KOPT-K1 (cell line): Measurements from ENCODE around the gene ELOVL2.

Source experiments
- H3K27ac ChIP-seq: fragments of 200-600 bp; sonication (generic); 2 replicates; pipeline ENCODE4 v1.5.1; 2016; ENCODE audit warnings: antibody characterized with exemption, mild to moderate bottlenecking, low read depth, low read length; ENCODE audit not compliant: poor library complexity, severe bottlenecking
- H3K36me3 ChIP-seq: fragments of 200-600 bp; sonication (generic); 2 replicates; pipeline ENCODE4 v1.5.1; 2017; ENCODE audit warnings: antibody characterized with exemption, mild to moderate bottlenecking, low read length, moderate library complexity; ENCODE audit not compliant: insufficient read depth
- H3K9me3 ChIP-seq: fragments of 200-600 bp; sonication (generic); 2 replicates; pipeline ENCODE4 v1.5.1; 2017; ENCODE audit warnings: antibody characterized with exemption, low read length, mild to moderate bottlenecking; ENCODE audit not compliant: insufficient read depth, poor library complexity, severe bottlenecking

The ELOVL2 gene

DNA sequence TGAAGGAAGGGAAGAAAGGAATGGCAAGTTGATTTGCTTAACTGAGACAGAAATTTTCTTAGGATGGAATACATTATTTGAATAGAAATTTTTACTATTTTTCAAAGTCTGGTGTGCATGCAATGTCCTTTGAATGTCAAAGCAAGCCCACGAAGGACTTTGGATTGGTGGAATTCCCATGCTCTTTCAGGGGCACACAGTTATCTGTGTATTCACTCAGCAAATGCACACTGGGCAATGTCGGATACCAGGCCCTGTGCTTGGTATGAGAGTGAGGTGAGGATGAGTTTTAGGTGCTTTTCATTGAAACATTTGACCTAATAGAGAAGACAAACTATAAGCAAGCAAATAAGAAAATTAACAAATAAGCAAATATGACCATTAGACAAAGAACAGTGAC, 83.9 kb downstream of the ELOVL2 start:
- Histone ChIP-seq H3K27ac (no peak overlapping the region), H3K36me3 (no peaks in the 10 kb centered on the region), H3K9me3 (no peaks in the 10 kb centered on the region)

DNA sequence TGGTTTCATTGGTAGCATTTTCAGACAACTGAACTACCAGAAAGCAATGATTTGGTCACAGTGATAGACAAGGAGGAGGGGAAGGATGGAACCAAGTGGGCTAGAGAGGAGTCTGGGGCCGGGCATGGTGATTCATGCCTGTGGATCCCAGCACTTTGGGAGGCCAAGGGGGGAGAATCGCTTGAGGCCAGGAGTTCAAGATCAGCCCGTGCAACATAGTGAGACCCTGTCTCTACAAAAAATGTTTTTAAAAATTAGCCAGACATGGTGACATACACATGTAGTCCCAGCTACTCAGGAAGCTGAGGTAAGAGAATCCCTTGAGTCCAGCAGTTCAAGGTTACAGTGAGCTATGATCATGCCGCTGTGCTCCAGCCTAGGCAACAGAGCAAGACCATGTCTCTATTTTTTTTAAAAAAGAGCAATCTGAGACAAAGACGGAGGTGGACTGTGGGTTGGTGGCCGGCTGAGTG, 86.7 kb downstream of the ELOVL2 start:
- H3K36me3 ChIP-seq: no peaks in the 10 kb centered on the region
- no peaks in the 10 kb centered on the region for H3K9me3 ChIP-seq
- H3K27ac ChIP-seq: no peak overlapping the region

DNA sequence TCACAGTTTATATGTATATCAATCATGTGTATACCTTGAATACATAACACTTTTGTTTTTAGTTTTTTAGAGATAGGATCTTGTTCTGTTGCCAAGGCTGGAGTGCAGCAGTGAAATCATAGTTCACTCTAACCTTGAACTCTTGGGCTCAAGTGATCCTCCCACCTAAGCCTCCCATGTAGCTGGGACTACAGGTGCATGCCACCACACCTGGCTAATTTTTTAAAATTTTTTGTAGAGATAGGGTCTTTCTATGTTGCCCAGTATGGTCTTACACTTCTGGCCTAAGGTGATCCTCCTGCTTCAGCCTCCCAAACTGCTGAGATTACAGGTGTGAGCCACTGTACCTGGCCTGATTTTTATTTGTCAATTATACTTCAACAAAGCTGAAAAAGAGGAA, 87.3 kb downstream of the ELOVL2 start:
- Histone ChIP-seq H3K27ac (no peak overlapping the region), H3K36me3 (no peaks in the 10 kb centered on the region), H3K9me3 (no peaks in the 10 kb centered on the region)

DNA sequence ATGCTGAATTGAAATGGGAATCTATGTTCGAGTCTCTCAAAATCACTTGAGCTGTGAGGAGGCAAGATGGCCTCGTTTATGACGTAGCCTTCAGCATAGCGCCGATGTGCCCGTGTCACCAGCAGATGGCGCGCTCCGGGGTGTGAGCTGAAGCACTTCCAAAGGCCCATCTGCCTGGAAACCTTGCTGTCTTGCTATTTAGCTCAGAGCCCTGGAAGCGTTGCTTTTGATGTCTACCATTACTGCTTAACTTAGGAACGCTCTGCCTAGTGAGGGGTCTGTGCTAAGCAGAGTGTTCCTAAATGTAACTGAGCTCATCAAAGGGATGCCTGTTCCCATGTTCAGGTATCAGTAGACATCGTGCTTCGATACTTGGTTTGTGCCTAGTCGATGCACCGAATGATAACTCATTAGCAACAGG, 89.5 kb downstream of the ELOVL2 start:
- H3K36me3 ChIP-seq: no peaks in the 10 kb centered on the region
- no peaks in the 10 kb centered on the region for H3K9me3 ChIP-seq
- H3K27ac ChIP-seq: no peak overlapping the region

DNA sequence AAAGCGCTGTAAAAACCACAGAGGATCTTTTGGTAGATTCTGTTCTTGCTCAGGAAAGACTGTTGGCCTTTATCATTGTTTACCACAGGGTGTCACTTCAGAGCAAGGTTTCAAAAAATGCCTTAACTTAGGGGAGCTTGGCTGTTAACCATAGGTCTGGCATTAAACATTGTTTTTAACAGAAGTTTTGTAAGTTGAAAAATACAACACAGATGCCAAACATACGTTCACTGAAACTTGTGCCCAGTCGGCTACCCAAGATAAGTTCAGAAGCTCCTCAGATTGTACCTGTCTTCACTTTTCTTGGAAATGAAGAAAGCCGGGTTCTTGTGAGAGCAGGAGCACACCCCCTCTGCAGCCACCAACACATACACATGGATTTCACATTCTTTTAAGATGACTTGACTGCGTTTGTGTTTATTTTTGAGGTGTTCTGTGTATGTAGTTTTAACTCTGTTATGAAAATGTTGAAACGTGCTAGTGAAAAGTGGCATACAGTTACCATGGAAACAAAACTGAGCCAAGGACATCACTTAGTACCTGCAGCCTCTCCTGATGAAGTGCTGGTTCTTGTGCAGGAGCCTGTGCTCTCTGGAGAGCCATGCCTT, 92.3 kb downstream of the ELOVL2 start:
- no peak overlapping the region for H3K27ac ChIP-seq
- no peaks in the 10 kb centered on the region for H3K9me3 ChIP-seq

DNA sequence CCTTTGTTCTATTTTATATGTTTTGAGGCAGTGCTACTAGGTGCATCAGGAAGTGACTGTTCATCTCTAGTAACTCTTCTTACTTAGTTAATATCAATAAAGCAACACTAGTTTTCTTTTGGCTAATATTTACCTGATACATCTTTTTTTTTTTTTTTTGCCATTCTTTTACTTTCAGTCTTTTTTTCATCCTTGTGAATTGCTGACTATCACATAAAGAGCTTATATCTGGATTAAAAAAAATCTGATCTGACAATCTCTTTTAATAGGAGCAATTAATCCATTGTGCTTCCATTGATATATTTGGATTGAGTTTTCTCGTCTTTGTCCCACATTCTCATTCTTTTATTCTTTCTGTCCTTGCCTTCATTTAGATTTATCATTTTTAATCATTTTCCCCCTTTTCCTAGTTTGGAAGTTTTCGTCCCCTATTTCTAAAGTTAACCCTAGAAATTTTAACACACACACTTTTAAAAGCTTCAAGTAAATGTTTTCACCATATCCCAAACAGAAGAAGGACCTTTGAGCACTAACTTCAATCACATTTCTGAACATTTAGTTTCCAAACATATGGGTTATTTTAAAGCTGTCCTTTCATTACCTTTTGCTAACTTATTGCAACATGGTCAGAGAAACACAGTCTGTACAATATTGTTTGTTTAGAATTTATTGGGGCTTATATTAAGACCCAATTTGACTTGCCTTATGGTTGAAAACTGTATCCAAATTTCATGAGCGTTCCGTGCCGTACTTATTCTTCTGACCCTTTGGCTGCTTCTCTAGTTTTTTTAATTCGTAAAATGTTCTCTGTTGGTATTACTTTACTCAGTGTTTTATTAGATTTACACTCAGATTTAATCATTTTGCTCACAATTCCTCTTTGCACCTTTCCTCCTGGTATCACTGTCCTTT, 94.3 kb downstream of the ELOVL2 start:
- H3K9me3 ChIP-seq: no peaks in the 10 kb centered on the region
- no peak overlapping the region for H3K27ac ChIP-seq
- no peaks in the 10 kb centered on the region for H3K36me3 ChIP-seq

More for the DNA sequence above, 92.3 kb downstream of the ELOVL2 start:
- H3K36me3 ChIP-seq: no peaks in the 10 kb centered on the region

DNA sequence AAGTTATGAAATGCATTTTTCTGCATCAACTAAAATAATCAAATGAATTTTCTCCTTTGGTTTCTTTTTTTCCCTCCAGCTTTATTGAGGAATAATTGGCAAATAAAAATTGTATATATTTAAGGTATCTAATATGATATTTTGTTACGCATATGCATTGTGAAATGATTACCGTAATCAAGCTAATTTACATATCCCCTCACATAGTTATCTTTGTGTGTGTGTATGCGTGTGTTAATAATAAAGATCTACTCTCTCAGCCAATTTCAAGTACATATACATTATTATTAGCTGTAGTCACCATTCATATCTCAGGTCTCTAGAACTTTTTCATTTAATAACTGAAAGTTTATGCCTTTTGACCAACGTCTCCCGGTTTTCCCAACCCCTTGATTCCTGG, 96.1 kb downstream of the ELOVL2 start:
- H3K27ac ChIP-seq: no peak overlapping the region
- no peaks in the 10 kb centered on the region for H3K9me3 ChIP-seq
- no peaks in the 10 kb centered on the region for H3K36me3 ChIP-seq

DNA sequence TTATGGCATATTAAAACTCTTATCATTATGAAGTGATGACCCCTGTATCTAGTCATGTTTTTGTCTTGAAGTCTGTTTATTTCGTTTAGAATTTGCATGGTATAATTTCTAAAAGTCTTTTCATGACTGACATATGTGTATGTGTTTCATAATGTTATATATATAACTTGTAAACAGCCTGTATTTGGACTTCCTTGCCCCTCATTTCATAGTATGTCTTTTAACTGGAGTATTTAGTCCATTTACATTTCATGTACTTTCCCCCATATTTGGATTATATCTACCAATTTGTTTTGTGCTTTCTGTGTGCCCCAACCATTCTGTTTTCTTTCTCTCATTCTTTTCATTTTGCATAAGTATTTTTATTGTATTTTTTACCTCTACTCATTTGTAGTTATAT, 98.3 kb downstream of the ELOVL2 start:
- no peaks in the 10 kb centered on the region for H3K9me3 ChIP-seq
- H3K27ac ChIP-seq: no peak overlapping the region
- no peaks in the 10 kb centered on the region for H3K36me3 ChIP-seq

DNA sequence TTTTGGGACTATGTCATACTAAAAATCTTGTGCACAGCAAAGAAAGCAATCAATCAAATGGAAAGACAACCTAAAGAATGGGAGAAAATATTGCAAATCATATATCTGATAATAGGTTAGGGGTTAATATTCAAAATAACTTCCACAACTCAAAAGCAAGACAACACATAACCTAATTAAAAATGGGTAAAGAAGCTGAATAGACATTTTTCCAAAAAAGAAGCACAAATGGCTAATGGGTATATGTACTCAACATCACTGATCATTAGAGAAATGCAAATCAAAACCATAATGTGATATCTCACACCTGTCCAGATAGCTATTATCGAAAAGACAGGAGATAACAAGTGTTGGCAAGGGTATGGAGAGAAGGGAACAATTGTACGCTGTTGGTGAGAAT, 104.3 kb downstream of the ELOVL2 start:
- H3K36me3 ChIP-seq: no peaks in the 10 kb centered on the region
- H3K27ac ChIP-seq: no peak overlapping the region
- H3K9me3 ChIP-seq: no peaks in the 10 kb centered on the region

DNA sequence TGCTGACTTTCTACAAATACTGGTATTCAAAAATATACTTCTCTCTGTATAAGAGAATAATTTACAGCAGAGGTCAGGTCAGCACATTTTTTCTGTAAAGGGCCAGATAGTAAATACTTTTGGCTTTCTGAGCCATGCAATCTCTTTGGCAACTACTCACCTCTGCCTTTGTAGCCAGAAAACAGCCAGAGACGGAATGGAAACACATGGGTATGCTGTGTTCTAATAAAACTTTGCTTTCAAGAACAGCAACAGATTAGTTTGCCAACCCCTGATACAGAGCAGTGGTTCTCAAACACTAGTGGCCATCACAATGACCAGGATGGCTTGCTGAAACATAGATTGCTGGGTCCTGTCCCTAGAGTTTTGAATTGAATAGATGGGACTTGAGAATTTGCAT, 111.0 kb downstream of the ELOVL2 start:
- H3K36me3 ChIP-seq: no peaks in the 10 kb centered on the region
- no peak overlapping the region for H3K27ac ChIP-seq
- no peaks in the 10 kb centered on the region for H3K9me3 ChIP-seq
